Cerebellar nuclear complex (tissue), 1 donor: ENCODE results near the gene STEAP1.
"Not testable (repeated sequence)": the region's sequence is repeated elsewhere in the genome, so short reads cannot be mapped to it uniquely, and the experiment has no call there.

Experiments
- DNase-seq, 2 experiments: peaks; one replicate each; lab custom pipeline; 2025; lab: John Stamatoyannopoulos, UW

Gene STEAP1

GRCh38 chr7:90153943-90154771 lies at the start of gene STEAP1:
TSS of gene STEAP1 (plus strand) at chr7:90154469. CDS start at chr7:90159789, 5,320 bp downstream.
- peak in 1 of 2 experiments; percentile 22 for DNase-seq

- DNase-seq = not testable (repeated sequence)
Observed at GRCh38 chr7:90114972-90115371, 39.3 kb upstream of the STEAP1 start.

- DNase-seq = not testable (repeated sequence)
Observed at GRCh38 chr7:90118551-90119177, 35.6 kb upstream of the STEAP1 start.

GRCh38 chr7:90119178-90119971 lies 34.9 kb upstream of the STEAP1 start:
- peak in 1 of 2 experiments; percentile 58 for DNase-seq

GRCh38 chr7:90120205-90120604 lies 34.1 kb upstream of the STEAP1 start:
- DNase-seq = not testable (repeated sequence)

- DNase-seq = not testable (repeated sequence)
Observed at GRCh38 chr7:90131746-90132145, 22.5 kb upstream of the STEAP1 start.

GRCh38 chr7:90147079-90147960 lies 6.9 kb upstream of the STEAP1 start:
- DNase-seq = peak in 1 of 2 experiments; percentile 20

GRCh38 chr7:90149428-90149827 lies 4.8 kb upstream of the STEAP1 start:
- DNase-seq = not testable (repeated sequence)

GRCh38 chr7:90151884-90152283 lies 2.4 kb upstream of the STEAP1 start:
- DNase-seq = not testable (repeated sequence)

- not testable (repeated sequence) for DNase-seq
Observed at GRCh38 chr7:90152642-90153253, 1.5 kb upstream of the STEAP1 start.

GRCh38 chr7:90155206-90155605 lies 937 bp downstream of the STEAP1 start:
- no peak for DNase-seq

- DNase-seq = not testable (repeated sequence)
Observed at GRCh38 chr7:90157331-90157730, 3.1 kb downstream of the STEAP1 start.

- not testable (repeated sequence) for DNase-seq
Observed at GRCh38 chr7:90157761-90158350, 3.6 kb downstream of the STEAP1 start.

GRCh38 chr7:90163534-90163933 lies 9.3 kb downstream of the STEAP1 start:
- no peak for DNase-seq

- DNase-seq = no peak
Observed at GRCh38 chr7:90165724-90166123, 11.5 kb downstream of the STEAP1 start.

- DNase-seq = no peak
Observed at GRCh38 chr7:90166153-90166552, 11.9 kb downstream of the STEAP1 start.

- DNase-seq = no peak
Observed at GRCh38 chr7:90167361-90167760, 13.1 kb downstream of the STEAP1 start.

GRCh38 chr7:90169891-90170290 lies 15.6 kb downstream of the STEAP1 start:
- DNase-seq = no peak

GRCh38 chr7:90172121-90172520 lies 17.9 kb downstream of the STEAP1 start:
- no peak for DNase-seq

GRCh38 chr7:90172624-90173023 lies 18.4 kb downstream of the STEAP1 start:
- no peak for DNase-seq
